Measurements from ENCODE around the gene NOS1AP. TPM values are rescaled to one million over a fixed set of nuclear protein-coding genes. Genes with fewer than 3 reads are reported as not detected.
"Not testable (repeated sequence)": the region's sequence is repeated elsewhere in the genome, so short reads cannot be mapped to it uniquely, and the experiment has no call there.

NOS1AP gene
- total RNA-seq, 2 experiments from 2014 or later, result not detected

- Mint-ChIP-seq H3K9me3 (ENCODE audit: low read depth) (no peaks in the 10 kb centered on the region), H3K4me1 (peaks cover 2% of the 10 kb centered on the region), H3K27me3 (peaks cover 53% of the 10 kb centered on the region), H3K4me3 (no peak overlapping the region), H3K27ac (no peak overlapping the region), H3K36me3 (no peaks in the 10 kb centered on the region)
- DNase-seq (no peak), ATAC-seq (no peak)
- CTCF ChIA-PET, result interaction anchor here (0.7 to 3.3 kb wide), 7 partner anchors 12 to 247 kb away, joined by 3 to 66 read pairs (median 5); partner anchors contain the start of gene OLFML2B
Observed at GRCh38 chr1:162036163-162036562, 33.3 kb upstream of the NOS1AP start.

- CTCF ChIA-PET, result interaction anchor here (0.6 to 3.3 kb wide), 4 partner anchors 132 to 353 kb away, joined by 3 to 66 read pairs (median 3); no protein-coding TSS in a partner anchor
- Mint-ChIP-seq H3K4me3 (no peak overlapping the region), H3K36me3 (no peaks in the 10 kb centered on the region), H3K27me3 (peaks cover 37% of the 10 kb centered on the region), H3K9me3 (ENCODE audit: low read depth) (no peaks in the 10 kb centered on the region), H3K27ac (no peak overlapping the region), H3K4me1 (peaks cover 2% of the 10 kb centered on the region)
- DNase-seq (no peak), ATAC-seq (no peak)
Observed at GRCh38 chr1:162038624-162039023, 30.9 kb upstream of the NOS1AP start.

- peaks cover 2% of the 10 kb centered on the region for H3K4me1 Mint-ChIP-seq
- peaks cover 31% of the 10 kb centered on the region for H3K27me3 Mint-ChIP-seq
- CTCF ChIA-PET, result no interaction called here
- no peak overlapping the region for H3K27ac Mint-ChIP-seq
- no peak for DNase-seq
- ATAC-seq, result no peak
- no peaks in the 10 kb centered on the region for H3K9me3 Mint-ChIP-seq (ENCODE audit: low read depth)
- no peaks in the 10 kb centered on the region for H3K36me3 Mint-ChIP-seq
- H3K4me3 Mint-ChIP-seq, result no peak overlapping the region
Observed at GRCh38 chr1:162040001-162040400, 29.5 kb upstream of the NOS1AP start.

GRCh38 chr1:162040657-162041056, 28.8 kb upstream of the NOS1AP start:
- no peak overlapping the region for H3K4me3 Mint-ChIP-seq
- no peak overlapping the region for H3K27ac Mint-ChIP-seq
- DNase-seq, result no peak
- H3K27me3 Mint-ChIP-seq, result peaks cover 33% of the 10 kb centered on the region
- no peaks in the 10 kb centered on the region for H3K36me3 Mint-ChIP-seq
- peaks cover 2% of the 10 kb centered on the region for H3K4me1 Mint-ChIP-seq
- CTCF ChIA-PET, result no interaction called here
- no peaks in the 10 kb centered on the region for H3K9me3 Mint-ChIP-seq (ENCODE audit: low read depth)
- ATAC-seq, result no peak

GRCh38 chr1:162042361-162042760, 27.1 kb upstream of the NOS1AP start:
- Mint-ChIP-seq H3K27ac (no peak overlapping the region), H3K4me1 (no peaks in the 10 kb centered on the region), H3K4me3 (no peak overlapping the region), H3K27me3 (peaks cover 32% of the 10 kb centered on the region), H3K36me3 (no peaks in the 10 kb centered on the region), H3K9me3 (ENCODE audit: low read depth) (no peaks in the 10 kb centered on the region)
- CTCF ChIA-PET, result interaction anchor here (0.7 to 1.4 kb wide), 2 partner anchors 250 to 365 kb away, joined by 3 read pairs; no protein-coding TSS in a partner anchor
- ATAC-seq (no peak), DNase-seq (no peak)

- H3K9me3 Mint-ChIP-seq (ENCODE audit: low read depth), result no peaks in the 10 kb centered on the region
- H3K27ac Mint-ChIP-seq, result no peak overlapping the region
- ATAC-seq (no peak), DNase-seq (no peak)
- H3K4me3 Mint-ChIP-seq, result no peak overlapping the region
- CTCF ChIA-PET, result interaction anchor here (1.5 kb wide), 1 partner anchor 229 kb away, joined by 3 read pairs; no protein-coding TSS in a partner anchor
- no peaks in the 10 kb centered on the region for H3K36me3 Mint-ChIP-seq
- peaks cover 29% of the 10 kb centered on the region for H3K27me3 Mint-ChIP-seq
- H3K4me1 Mint-ChIP-seq, result no peaks in the 10 kb centered on the region
Observed at GRCh38 chr1:162046921-162047320, 22.6 kb upstream of the NOS1AP start.

- CTCF ChIA-PET; H3K9me3 Mint-ChIP-seq (ENCODE audit: low read depth); DNase-seq; ATAC-seq; H3K4me1 Mint-ChIP-seq; H3K27ac Mint-ChIP-seq; H3K36me3 Mint-ChIP-seq; H3K4me3 Mint-ChIP-seq: not testable (repeated sequence)
- H3K27me3 Mint-ChIP-seq, result peaks cover 21% of the 10 kb centered on the region
Observed at GRCh38 chr1:162053949-162054348, 15.5 kb upstream of the NOS1AP start.

GRCh38 chr1:162055062-162055461, 14.4 kb upstream of the NOS1AP start:
- no peaks in the 10 kb centered on the region for H3K9me3 Mint-ChIP-seq (ENCODE audit: low read depth)
- no peak for DNase-seq
- no peak overlapping the region for H3K27ac Mint-ChIP-seq
- CTCF ChIA-PET, result interaction anchor here (2.0 kb wide), 1 partner anchor 221 kb away, joined by 8 read pairs; no protein-coding TSS in a partner anchor
- no peaks in the 10 kb centered on the region for H3K36me3 Mint-ChIP-seq
- no peak for ATAC-seq
- H3K4me1 Mint-ChIP-seq, result no peaks in the 10 kb centered on the region
- H3K27me3 Mint-ChIP-seq, result peaks cover 23% of the 10 kb centered on the region
- H3K4me3 Mint-ChIP-seq, result no peak overlapping the region

- Mint-ChIP-seq H3K27ac (no peak overlapping the region), H3K9me3 (ENCODE audit: low read depth) (no peaks in the 10 kb centered on the region), H3K36me3 (no peaks in the 10 kb centered on the region), H3K4me3 (no peak overlapping the region), H3K4me1 (no peaks in the 10 kb centered on the region), H3K27me3 (peaks cover 24% of the 10 kb centered on the region)
- DNase-seq (peak; percentile 54), ATAC-seq (peak; percentile 60)
- CTCF ChIA-PET, result interaction anchor here (0.7 to 2.0 kb wide), 8 partner anchors 14 to 1259 kb away, joined by 3 to 8 read pairs (median 4); partner anchors contain the start of gene NOS1AP
Observed at GRCh38 chr1:162056043-162056442, 13.4 kb upstream of the NOS1AP start.

GRCh38 chr1:162056579-162056978, 12.9 kb upstream of the NOS1AP start:
- CTCF ChIA-PET, result interaction anchor here (0.7 to 2.0 kb wide), 8 partner anchors 13 to 1259 kb away, joined by 3 to 8 read pairs (median 4); partner anchors contain the start of gene NOS1AP
- ATAC-seq, result no peak
- Mint-ChIP-seq H3K4me1 (no peaks in the 10 kb centered on the region), H3K9me3 (ENCODE audit: low read depth) (no peaks in the 10 kb centered on the region), H3K4me3 (no peak overlapping the region), H3K27me3 (peaks cover 21% of the 10 kb centered on the region), H3K36me3 (no peaks in the 10 kb centered on the region), H3K27ac (no peak overlapping the region)
- no peak for DNase-seq

- H3K4me3 Mint-ChIP-seq, result no peak overlapping the region
- H3K4me1 Mint-ChIP-seq, result no peaks in the 10 kb centered on the region
- ATAC-seq, result no peak
- no peaks in the 10 kb centered on the region for H3K9me3 Mint-ChIP-seq (ENCODE audit: low read depth)
- DNase-seq, result no peak
- H3K27me3 Mint-ChIP-seq, result peaks cover 40% of the 10 kb centered on the region
- CTCF ChIA-PET, result interaction anchor here (0.7 kb wide), 1 partner anchor 15 kb away, joined by 3 read pairs; no protein-coding TSS in a partner anchor
- H3K27ac Mint-ChIP-seq, result no peak overlapping the region
- no peaks in the 10 kb centered on the region for H3K36me3 Mint-ChIP-seq
Observed at GRCh38 chr1:162059721-162060120, 9.8 kb upstream of the NOS1AP start.

GRCh38 chr1:162060314-162060713, 9.2 kb upstream of the NOS1AP start:
- Mint-ChIP-seq H3K36me3 (no peaks in the 10 kb centered on the region), H3K27ac (no peak overlapping the region), H3K9me3 (ENCODE audit: low read depth) (no peaks in the 10 kb centered on the region), H3K4me1 (no peaks in the 10 kb centered on the region), H3K4me3 (no peak overlapping the region), H3K27me3 (peaks cover 46% of the 10 kb centered on the region)
- no peak for ATAC-seq
- no peak for DNase-seq
- CTCF ChIA-PET, result no interaction called here

GRCh38 chr1:162062542-162063015, 6.9 kb upstream of the NOS1AP start:
- H3K9me3 Mint-ChIP-seq (ENCODE audit: low read depth), result no peaks in the 10 kb centered on the region
- H3K4me1 Mint-ChIP-seq, result no peaks in the 10 kb centered on the region
- DNase-seq (no peak), ATAC-seq (no peak)
- CTCF ChIA-PET, result interaction anchor here (1.3 kb wide), 1 partner anchor 270 kb away, joined by 4 read pairs; no protein-coding TSS in a partner anchor
- no peak overlapping the region for H3K4me3 Mint-ChIP-seq
- H3K36me3 Mint-ChIP-seq, result no peaks in the 10 kb centered on the region
- H3K27me3 Mint-ChIP-seq, result peaks cover 52% of the 10 kb centered on the region
- H3K27ac Mint-ChIP-seq, result no peak overlapping the region

GRCh38 chr1:162065016-162065415, 4.5 kb upstream of the NOS1AP start:
- H3K27ac Mint-ChIP-seq, result no peak overlapping the region
- CTCF ChIA-PET, result no interaction called here
- no peak overlapping the region for H3K4me3 Mint-ChIP-seq
- peaks cover 66% of the 10 kb centered on the region for H3K27me3 Mint-ChIP-seq
- no peaks in the 10 kb centered on the region for H3K9me3 Mint-ChIP-seq (ENCODE audit: low read depth)
- no peaks in the 10 kb centered on the region for H3K36me3 Mint-ChIP-seq
- DNase-seq, result no peak
- ATAC-seq, result no peak
- peaks cover 2% of the 10 kb centered on the region for H3K4me1 Mint-ChIP-seq

Data from activated CD8-positive, alpha-beta memory T cell treated with anti-CD3 and anti-CD28 coated beads, Interleukin-2, amount 10 ng/mL, durations not matched to agents 7 days and 5 days (primary cell).